Astrocyte (in vitro differentiated cells and primary cell): ENCODE measurements around the gene KIF4B.

ENCODE experiments used
- CTCF ChIP-seq: IDR thresholded peaks from 2 replicates; pipeline ENCODE4 v1.5.1; 2011; ENCODE audit warnings: low read depth, mild to moderate bottlenecking, inconsistent platforms, low read length, moderate library complexity; ENCODE audit not compliant: insufficient read depth
- EZH2 ChIP-seq: IDR thresholded peaks from 2 replicates; pipeline ENCODE4 v1.6.1; 2012; ENCODE audit warnings: mild to moderate bottlenecking, low read length, inconsistent platforms; ENCODE audit not compliant: insufficient read depth

- TF ChIP-seq CTCF (no peak), EZH2 (no peak)
These were observed 9.8 kb downstream of the KIF4B start for GRCh38 chr5:155023320-155023719.
